GM04504 (cell line): ENCODE data around the gene CHKB.
"Not testable (repeated sequence)": the region's sequence is repeated elsewhere in the genome, so short reads cannot be mapped to it uniquely, and the experiment has no call there.

Experiments
- DNase-seq: peaks from one replicate; pipeline ENCODE4 v3.0.0-alpha.2; 2012; ENCODE audit warnings: low read depth

CHKB gene

DNA sequence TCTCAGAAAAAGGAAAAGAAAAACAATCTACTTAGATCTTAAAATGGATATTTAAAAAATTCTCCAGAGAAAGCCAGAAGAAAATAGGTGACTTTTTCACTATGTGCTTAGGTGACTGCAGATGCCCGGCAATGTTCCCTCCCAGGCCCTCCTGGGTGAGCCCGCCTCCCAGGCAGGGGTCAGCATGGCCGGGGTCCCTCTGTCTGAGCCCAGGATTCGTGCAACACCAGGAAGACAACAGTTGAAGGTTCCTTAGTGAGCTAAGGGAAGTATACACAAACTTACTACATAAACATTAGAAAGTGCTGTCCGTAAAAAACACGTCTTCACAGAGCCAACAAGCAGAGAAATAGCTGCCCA, 29.5 kb upstream of the CHKB start:
- DNase-seq, result no peak

DNA sequence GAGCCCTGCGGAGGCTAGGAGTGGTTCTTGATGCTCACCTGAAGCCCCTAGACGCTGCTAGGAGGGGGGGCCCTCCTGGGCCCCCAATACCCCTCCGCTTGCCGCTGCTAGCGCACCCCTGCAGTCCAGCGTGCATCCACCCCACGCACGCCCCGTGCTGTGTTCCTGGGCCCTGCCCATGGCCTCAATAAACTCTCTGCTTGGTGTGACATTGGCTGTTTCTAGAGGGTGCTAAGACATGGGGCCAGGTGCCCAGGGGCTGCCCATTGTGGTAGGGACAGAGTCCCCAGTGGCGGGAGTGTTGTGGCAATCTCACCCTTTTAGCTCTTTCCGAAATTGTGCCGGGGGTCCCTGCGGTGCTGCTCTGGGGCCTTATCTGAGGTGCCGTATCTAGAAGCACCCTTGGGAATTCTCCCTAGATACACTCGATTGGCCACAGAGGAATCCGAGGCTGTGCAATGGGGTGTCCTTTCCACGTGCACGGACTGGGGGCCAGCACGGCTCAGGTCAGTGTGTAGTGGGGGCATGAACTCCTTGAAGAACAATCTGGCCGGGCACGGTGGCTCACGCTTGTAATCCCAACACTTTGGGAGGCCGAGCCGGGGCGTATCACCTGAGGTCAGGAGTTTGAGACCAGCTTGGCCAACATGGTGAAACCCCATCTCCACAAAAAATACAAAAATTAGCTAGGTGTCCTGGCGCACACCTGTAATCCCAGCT, 28.9 kb upstream of the CHKB start:
- no peak for DNase-seq

DNA sequence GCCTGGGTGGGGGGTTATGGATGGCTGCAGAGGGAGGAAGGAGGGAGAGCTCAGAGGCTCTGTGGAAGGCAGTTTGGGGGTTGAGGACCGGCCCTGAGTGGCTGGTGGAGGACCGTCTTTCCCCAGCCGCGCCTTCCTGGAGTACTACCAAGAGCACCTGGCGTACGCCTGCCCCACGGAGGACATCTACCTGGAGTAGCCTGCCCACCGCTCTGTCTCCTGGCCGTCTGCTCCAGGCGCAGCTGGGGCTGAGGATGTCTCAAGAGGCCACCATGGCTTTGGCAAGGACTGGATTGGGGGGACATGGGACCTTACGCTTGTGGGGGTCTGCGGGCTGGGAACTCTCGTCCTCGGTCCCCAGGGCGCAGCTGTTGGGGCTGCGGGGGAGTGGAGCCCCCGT, 27.9 kb upstream of the CHKB start:
- DNase-seq, result no peak

- no peak for DNase-seq
Measured at GRCh38 chr22:50610041-50610451, 27.4 kb upstream of the CHKB start.

- no peak for DNase-seq
Measured at GRCh38 chr22:50609599-50609998, 26.9 kb upstream of the CHKB start.

DNA sequence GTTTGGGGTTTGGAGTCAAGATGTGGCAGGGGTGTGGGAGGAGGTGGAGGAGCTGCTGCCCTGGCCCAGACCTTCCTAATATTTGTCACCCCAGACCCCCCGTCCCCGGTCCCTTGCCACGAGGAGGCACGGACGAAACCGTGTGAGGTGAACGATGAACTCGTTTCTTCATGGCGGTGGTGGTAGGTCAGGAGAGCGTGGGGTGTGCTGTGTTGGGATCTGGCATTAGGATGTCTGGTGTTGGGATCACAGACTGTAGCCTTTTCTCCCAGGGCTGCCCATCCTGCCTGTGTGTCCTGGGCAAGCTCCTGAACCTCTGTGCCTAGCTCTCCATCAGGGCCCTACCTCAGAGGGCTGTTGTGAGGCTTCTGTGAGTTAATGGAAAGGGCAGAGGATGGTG, 26.3 kb upstream of the CHKB start:
- DNase-seq, result no peak

DNA sequence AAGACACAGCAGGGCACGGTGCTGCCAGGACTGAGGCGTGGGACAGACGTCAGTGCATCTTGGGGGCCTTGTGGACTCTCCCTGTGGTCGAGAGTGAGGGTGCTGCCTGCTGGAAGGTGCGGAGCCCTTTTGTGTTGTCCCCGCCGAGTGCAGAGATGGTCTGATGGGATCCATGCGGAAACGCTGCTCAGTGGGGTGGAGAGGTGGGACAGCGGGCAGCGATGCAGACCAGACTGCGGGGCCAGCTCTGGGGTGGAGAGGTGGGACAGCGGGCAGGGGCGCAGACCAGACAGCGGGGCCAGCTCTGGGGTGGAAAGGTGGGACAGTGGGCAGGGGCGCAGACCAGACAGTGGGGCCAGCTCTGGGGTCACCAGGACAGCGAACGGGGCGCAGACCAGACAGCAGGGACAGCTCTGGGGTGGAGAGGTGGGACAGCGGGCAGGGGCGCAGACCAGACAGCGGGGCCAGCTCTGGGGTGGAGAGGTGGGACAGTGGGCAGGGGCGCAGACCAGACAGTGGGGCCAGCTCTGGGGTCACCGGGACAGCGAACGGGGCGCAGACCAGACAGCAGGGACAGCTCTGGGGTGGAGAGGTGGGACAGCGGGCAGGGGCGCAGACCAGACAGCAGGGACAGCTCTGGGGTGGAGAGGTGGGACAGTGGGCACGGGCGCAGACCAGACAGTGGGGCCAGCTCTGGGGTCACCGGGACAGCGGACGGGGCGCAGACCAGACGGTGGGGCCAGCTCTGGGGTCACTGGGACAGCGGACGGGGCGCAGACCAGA, 25.6 kb upstream of the CHKB start:
- not testable (repeated sequence) for DNase-seq

- no peak for DNase-seq
Measured at GRCh38 chr22:50607659-50608020, 25.0 kb upstream of the CHKB start.

- no peak for DNase-seq
Measured at GRCh38 chr22:50606946-50607658, 24.5 kb upstream of the CHKB start.

DNA sequence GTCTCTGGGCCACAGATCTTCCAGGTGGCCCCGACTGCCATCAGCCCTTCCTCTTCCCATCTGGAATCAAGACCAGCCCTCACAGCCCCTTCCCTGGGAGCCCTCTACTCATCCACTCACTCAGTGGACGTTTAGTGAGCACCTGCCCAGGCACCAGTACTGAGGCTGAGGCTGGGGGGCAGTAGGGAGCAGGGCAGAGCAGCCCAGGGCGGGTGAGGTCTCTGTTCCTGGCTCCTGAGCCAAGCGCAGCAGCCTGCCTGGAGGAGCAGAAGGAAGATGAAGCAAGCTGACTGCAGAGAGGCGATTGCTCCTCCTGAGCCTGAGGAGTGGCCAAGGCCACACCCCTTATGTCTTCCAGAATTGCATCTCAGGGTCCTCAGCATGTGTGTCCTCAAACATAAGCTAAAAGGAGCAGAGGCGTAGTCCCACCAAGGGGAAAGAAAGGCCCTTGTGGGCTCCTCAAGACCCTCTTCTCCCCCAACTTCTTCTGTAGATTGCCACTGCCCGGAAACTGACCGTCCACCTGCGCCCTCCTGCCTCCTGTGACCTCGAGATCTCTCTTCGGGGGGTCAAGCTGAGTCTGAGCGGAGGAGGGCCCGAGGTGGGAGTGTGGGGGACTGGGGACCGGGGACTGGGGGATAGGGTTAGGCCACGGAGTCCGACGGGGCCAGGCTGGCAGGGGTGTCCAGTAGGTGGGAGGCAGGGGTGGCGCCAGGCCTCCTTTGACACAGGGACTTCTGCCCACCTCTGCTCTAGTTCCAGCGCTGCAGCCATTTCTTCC, 23.7 kb upstream of the CHKB start:
- no peak for DNase-seq

GRCh38 chr22:50605613-50606074, 23.0 kb upstream of the CHKB start:
- no peak for DNase-seq

- no peak for DNase-seq
Measured at GRCh38 chr22:50605002-50605612, 22.5 kb upstream of the CHKB start.

GRCh38 chr22:50604256-50605001, 21.8 kb upstream of the CHKB start:
- DNase-seq, result no peak

DNA sequence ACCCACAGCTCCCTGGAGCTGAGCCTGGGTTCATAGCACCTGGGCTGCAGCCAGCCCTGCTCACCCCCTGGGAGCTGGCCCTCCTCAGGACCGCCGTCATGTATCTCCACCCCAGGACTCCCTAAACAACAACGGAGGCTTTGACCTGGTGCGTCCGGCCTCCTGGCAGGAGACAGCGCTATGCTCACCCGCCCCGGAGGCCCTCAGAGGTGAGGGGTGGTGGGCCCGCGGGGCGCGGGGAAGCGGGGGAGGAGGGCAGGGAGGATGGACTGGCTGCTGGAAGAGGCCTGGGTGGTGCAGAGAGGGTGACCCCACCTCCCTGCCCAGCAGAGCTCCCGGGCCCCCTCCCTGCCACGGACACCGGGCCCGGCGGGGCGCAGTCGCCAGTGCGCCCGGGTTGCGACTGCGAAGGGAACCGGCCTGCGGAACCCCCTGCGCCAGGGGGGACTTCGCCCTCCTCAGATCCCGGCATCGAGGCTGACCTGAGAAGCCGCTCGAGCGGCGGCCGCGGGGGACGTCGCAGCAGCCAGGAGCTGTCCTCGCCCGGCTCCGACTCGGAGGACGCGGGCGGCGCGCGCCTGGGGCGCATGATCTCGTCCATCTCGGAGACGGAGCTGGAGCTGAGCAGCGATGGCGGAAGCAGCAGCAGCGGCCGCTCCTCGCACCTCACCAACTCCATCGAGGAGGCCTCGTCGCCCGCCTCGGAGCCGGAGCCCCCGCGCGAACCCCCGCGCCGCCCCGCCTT, 21.0 kb upstream of the CHKB start:
- no peak for DNase-seq

DNA sequence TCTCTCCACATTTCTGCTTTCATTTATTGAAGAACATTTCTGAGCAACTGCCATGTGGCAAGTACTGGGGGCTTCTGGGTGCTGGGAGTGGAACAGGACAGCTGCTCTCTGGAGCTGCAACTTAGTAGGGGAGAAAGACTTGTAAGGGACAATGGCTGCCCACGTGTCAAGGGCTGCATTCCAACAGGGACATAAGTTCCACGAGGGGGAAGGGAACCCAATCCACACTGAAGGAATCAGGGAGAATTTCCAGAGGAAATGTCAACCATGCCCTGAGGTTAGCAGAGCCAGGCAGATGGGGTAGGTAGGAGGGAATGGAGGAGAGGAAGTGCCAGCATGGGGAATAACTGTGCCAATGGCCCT, 19.7 kb upstream of the CHKB start:
- DNase-seq, result no peak

GRCh38 chr22:50601669-50602337, 19.2 kb upstream of the CHKB start:
- DNase-seq, result no peak

- DNase-seq, result no peak
Measured at GRCh38 chr22:50600967-50601668, 18.5 kb upstream of the CHKB start.

- DNase-seq, result no peak
Measured at GRCh38 chr22:50600538-50600937, 17.9 kb upstream of the CHKB start, which contains the start of gene MAPK8IP2. TSS of gene MAPK8IP2 (plus strand) at chr22:50600793. CDS start at chr22:50600819, 26 bp downstream.

GRCh38 chr22:50599816-50600455, 17.3 kb upstream of the CHKB start:
- no peak for DNase-seq
